Right lobe of liver (tissue), 6 donors: ENCODE measurements around the gene PTK6. TPM values are rescaled to one million over a fixed set of nuclear protein-coding genes. Genes with fewer than 3 reads are reported as not detected.

Experiments used
- ATAC-seq, 4 donors: fragments of 200-7000 bp; cut with Tn5 transposase; one replicate each; pipeline ENCODE4 v1.9.1; 2020; ENCODE audit warnings: mild to moderate bottlenecking in 4 of 4, moderate library complexity in 4 of 4
- DNase-seq, 3 donors: peaks; one replicate each; pipeline ENCODE4 v3.0.0-alpha.2; 2020
- H3K27ac ChIP-seq, 3 donors: fragments of 200-600 bp; one replicate each; pipeline ENCODE4 v1.8.0; 2022
- H3K27me3 ChIP-seq, 2 donors: fragments of 200-600 bp; one replicate each; pipeline ENCODE4 v1.8.0; 2022
- H3K36me3 ChIP-seq, 4 donors: fragments of 200-600 bp; sonication (generic) in 1 of 4; one replicate each; pipeline versions ENCODE4 v1.5.1 to v1.8.0; 2017 to 2022; ENCODE audit warnings: control low read depth in 1 of 4
- H3K4me1 ChIP-seq, 4 donors: fragments of 200-600 bp; sonication (generic) in 1 of 4; one replicate each; pipeline versions ENCODE4 v1.5.1 to v1.8.0; 2017 to 2022; ENCODE audit warnings: control low read depth in 1 of 4
- H3K4me3 ChIP-seq, 3 donors: fragments of 200-600 bp; one replicate each; pipeline ENCODE4 v1.8.0; 2022
- H3K9me3 ChIP-seq, 4 donors: fragments of 200-600 bp; sonication (generic) in 1 of 4; one replicate each; pipeline versions ENCODE4 v1.5.1 to v1.8.0; 2017 to 2022; ENCODE audit warnings: control low read depth in 1 of 4
- CTCF ChIP-seq, 4 donors: fragments of 200-600 bp in 3 of 4; fragments of 450-650 bp in 1 of 4; IDR thresholded peaks; one replicate each; pipeline versions ENCODE4 v1.5.1 to v1.8.0; 2016 to 2022; ENCODE audit warnings: antibody characterized with exemption in 4 of 4, mild to moderate bottlenecking in 2 of 4
- POLR2A ChIP-seq: fragments of 450-650 bp; IDR thresholded peaks from one replicate; pipeline ENCODE4 v1.6.1; 2017; ENCODE audit warnings: antibody characterized with exemption, mild to moderate bottlenecking
- WGBS: methylation state at CpG from one replicate; pipeline ENCODE4 v1.1.6; 2018; ENCODE audit warnings: low coverage, low lambda C conversion rate; ENCODE audit not compliant: insufficient coverage; ENCODE audit errors: missing lambda C conversion rate; 5-methylcytosine and 5-hydroxymethylcytosine counted together
- intact Hi-C, 2 donors: fragments of 100-400 bp; cut with DNase I; formaldehyde crosslinking; loops; one replicate each; pipeline versions ENCODE4 v1.11.2 to v1.14.1; 2022
- total RNA-seq, 6 experiments: library from RNA; depleted of rRNA in 2 of 6; stranded (reverse); fragments of >200 nt in 2 of 6; fragmentation: NEBNext Ultra II Directional in 3 of 6; extraction: Animal tissue kit (Norgen Biotek cat#: 25700) in 3 of 6; gene quantifications; one replicate each; pipeline versions ENCODE4 v1.1.0 to v1.2.4, GENCODE V29; 2016 to 2023
- donor health status: DM: no; HTN: yes; CAD: no.
- donor health status: DM: no; HTN: no; CAD: no.
- donor health status: DM: no; HTN: no; CAD: no.
- donor health status: DM: no; HTN: yes; CAD: no.
- donor health status: DM: no; HTN: yes; CAD: no.

Gene PTK6
- total RNA-seq, 6 experiments from 2014 or later: 0.78 to 11.0 (median 3.6) TPM

GRCh38 chr20:63565699-63566335 is 28.6 kb upstream of the PTK6 start:
- Histone ChIP-seq H3K4me3 (no peak overlapping the region), H3K27me3 (no peaks in the 10 kb centered on the region), H3K9me3 (no peaks in the 10 kb centered on the region), H3K4me1 (no peaks in the 10 kb centered on the region), H3K36me3 (peaks cover 0 to 30% (median 10%) of the 10 kb centered on the region in 4 donors), H3K27ac (no peak overlapping the region)
- no peak for TF ChIP-seq POLR2A
- no peak for TF ChIP-seq CTCF (IDR thresholded peaks at IDR 0.05)
- WGBS: 98% methylated on average over 8 of the region's 43 CpGs
- ATAC-seq: no peak
- no peak for DNase-seq
- intact Hi-C loops: no loop called here

DNA sequence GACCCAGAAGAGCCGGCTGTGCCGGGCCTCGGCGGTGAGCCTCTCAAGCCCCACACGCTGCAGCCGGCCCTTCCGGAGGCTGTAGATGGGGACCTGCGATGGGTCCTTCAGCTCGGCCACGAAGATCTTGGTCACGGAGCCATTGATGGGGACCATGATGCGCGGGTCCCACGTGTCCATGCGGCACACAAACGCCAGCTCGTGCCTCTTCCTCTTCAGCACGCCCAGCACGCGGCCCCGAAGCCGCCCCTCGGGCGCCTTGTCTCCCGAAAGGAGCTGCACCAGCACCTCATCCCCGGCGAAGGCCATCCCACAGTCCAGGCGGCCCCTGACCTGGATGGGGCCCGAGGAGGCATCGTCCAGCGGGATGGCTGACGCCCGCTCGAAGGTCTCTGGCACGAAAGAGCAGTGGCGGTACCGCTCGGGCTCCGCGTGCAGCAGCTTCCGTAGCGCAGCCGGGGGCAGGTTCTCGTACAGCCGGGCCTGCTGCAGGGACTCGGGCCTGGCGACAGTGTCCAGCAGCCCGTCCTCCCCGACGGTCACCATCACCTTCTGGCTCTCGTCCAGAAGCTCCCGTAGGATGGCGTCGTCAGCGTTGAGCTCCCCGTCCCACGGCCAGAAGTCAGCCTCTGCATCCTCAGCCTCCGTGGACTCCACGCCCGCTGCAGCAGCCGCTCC is 28.0 kb upstream of the PTK6 start:
- no peaks in the 10 kb centered on the region for H3K4me1 ChIP-seq
- peaks cover 0 to 37% (median 14%) of the 10 kb centered on the region in 4 donors for H3K36me3 ChIP-seq
- TF ChIP-seq CTCF (IDR thresholded peaks at IDR 0.05): no peak
- no peak for TF ChIP-seq POLR2A
- ATAC-seq (no peak), DNase-seq (no peak)
- no peaks in the 10 kb centered on the region for H3K9me3 ChIP-seq
- 86% methylated on average over 7 of the region's 61 CpGs for WGBS
- H3K27me3 ChIP-seq: no peaks in the 10 kb centered on the region
- H3K27ac ChIP-seq: no peak overlapping the region
- H3K4me3 ChIP-seq: no peak overlapping the region
- intact Hi-C loops: no loop called here

DNA sequence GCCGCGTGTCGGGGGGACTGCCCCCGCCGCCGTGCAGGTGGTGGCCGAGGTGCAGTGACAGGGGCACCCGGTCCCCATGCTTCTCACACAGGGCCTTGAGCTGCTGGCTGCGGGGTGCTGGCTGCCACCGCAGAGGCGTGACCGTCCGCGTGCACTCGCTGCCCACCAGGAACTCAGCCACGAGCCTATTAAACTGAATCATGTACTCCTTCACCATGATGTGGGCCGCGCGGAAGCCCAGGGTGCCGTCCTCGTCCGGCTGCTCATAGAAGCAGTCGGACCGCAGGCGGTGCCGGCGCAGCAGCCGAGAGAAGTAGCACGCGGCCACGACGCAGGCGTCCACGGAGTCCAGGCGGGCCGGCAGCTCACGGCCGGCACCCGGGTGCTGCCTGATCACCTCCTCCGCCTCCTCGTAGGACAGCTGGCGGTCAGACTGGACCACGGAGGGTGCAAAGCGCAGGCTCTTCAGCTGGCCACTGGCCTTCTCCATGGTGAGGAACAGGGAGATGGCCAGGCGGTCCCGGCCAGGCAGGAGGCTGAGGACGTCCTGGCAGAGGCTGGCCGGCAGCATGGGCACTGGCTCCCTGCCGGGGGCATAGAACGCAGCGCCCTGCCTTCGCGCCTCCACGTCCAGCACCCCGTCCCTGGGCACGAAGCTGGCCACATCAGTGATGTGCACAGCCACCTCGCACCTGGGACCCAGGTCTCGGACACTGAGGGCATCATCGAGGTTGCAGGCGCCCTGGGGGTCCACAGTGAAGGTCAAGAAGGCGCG is 27.0 kb upstream of the PTK6 start:
- intact Hi-C loops: no loop called here
- no peak for DNase-seq
- H3K36me3 ChIP-seq: peaks cover 0 to 40% (median 15%) of the 10 kb centered on the region in 4 donors
- H3K27ac ChIP-seq: no peak overlapping the region
- TF ChIP-seq POLR2A (no peak), CTCF (IDR thresholded peaks at IDR 0.05) (no peak)
- no peak for ATAC-seq
- no peak overlapping the region for H3K4me3 ChIP-seq
- 97% methylated on average over 28 of the region's 62 CpGs for WGBS
- no peaks in the 10 kb centered on the region for H3K4me1 ChIP-seq
- no peaks in the 10 kb centered on the region for H3K27me3 ChIP-seq
- H3K9me3 ChIP-seq: no peaks in the 10 kb centered on the region

DNA sequence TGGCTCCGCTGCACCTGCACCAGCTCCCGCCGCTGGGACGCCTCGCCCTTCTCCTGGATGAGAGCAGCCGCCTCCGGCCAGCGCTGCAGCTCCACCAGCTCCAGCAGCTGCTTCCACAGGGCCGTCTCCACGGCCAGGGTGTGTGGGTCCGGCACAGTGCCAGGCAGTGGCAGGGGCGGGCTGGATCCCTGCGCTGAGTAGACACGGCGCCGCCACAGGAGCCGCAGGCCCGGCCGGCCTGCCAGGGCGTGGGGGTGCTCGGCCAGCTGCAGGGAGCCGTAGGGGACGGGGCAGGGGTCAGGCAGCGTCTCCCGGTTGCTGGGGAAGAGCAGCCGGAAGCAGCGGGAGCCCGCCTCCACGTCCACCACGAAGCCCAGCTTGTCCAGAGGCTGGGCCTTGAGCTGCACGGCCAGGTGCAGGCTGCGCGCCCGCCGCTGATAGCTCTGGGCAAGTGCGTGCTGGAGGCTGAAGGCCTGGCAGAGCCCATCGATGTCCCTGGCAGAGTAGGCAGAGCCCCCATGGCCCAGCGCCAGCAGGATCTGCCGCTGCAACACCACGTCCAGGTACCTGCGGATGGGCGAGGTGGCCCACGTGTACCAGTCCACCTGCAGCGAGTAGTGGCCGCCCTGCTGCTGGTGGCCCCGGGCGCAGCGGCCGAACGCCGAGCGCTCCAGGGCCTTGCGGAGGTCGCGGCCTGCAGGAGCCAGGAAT is 26.2 kb upstream of the PTK6 start:
- TF ChIP-seq POLR2A (no peak), CTCF (IDR thresholded peaks at IDR 0.05) (no peak)
- no peak for ATAC-seq
- H3K27me3 ChIP-seq: no peaks in the 10 kb centered on the region
- no peaks in the 10 kb centered on the region for H3K4me1 ChIP-seq
- no peak overlapping the region for H3K4me3 ChIP-seq
- H3K9me3 ChIP-seq: no peaks in the 10 kb centered on the region
- WGBS: 90% methylated on average over 2 of the region's 55 CpGs
- no peak overlapping the region for H3K27ac ChIP-seq
- no peak for DNase-seq
- intact Hi-C loops: no loop called here
- peaks cover 0 to 43% (median 15%) of the 10 kb centered on the region in 4 donors for H3K36me3 ChIP-seq
